Tibial artery (tissue), 4 donors: ENCODE results near the gene EDRF1.
A peak's percentile ranks its signal among the peaks of the same experiment; 100 is the strongest.

Experiments
- DNase-seq, 2 donors: peaks; one replicate each; pipeline ENCODE4 v3.0.0-alpha.2; 2019
- H3K27ac ChIP-seq, 2 donors: fragments of 200-600 bp; sonication (generic) in 1 of 2; 1 replicate in 1 of 2; 2 replicates in 1 of 2; pipeline ENCODE4 v1.5.1; 2018 to 2019; ENCODE audit warnings: mild to moderate bottlenecking in 1 of 2
- H3K27me3 ChIP-seq, 2 donors: fragments of 200-600 bp; sonication (generic) in 1 of 2; one replicate each; pipeline versions ENCODE4 v1.5.1 to v1.6.0; 2016 to 2019
- H3K36me3 ChIP-seq, 3 donors: fragments of 200-600 bp; sonication (generic) in 2 of 3; one replicate each; pipeline ENCODE4 v1.5.1; 2016 to 2019; ENCODE audit warnings: mild to moderate bottlenecking in 2 of 3
- H3K4me1 ChIP-seq, 4 donors: fragments of 200-600 bp; sonication (generic) in 2 of 4; 1 replicate in 3 of 4; 2 replicates in 1 of 4; pipeline ENCODE4 v1.5.1; 2016 to 2019
- H3K4me3 ChIP-seq, 2 donors: fragments of 200-600 bp; sonication (generic) in 1 of 2; 1 replicate in 1 of 2; 2 replicates in 1 of 2; pipeline ENCODE4 v1.5.1; 2018 to 2019; ENCODE audit warnings: mild to moderate bottlenecking in 2 of 2
- H3K9me3 ChIP-seq, 3 donors: fragments of 200-600 bp; sonication (generic) in 1 of 3; one replicate each; pipeline ENCODE4 v1.5.1; 2016 to 2019
- intact Hi-C: fragments of 100-400 bp; cut with DNase I; formaldehyde crosslinking; loops from one replicate; pipeline ENCODE4 v1.15.0; 2023; ENCODE audit warnings: low total_unique reads
- TF ChIP-seq, protein P1 (sequence below), 2 experiments: fragments of 200-600 bp in 1 of 2; fragments of 450-650 bp in 1 of 2; IDR thresholded peaks; one replicate each; pipeline ENCODE4 v1.5.1; 2017 to 2019; ENCODE audit warnings: antibody characterized with exemption in 2 of 2, mild to moderate bottlenecking in 1 of 2, moderate library complexity in 1 of 2

The EDRF1 gene

GRCh38 chr10:125719173-125720001 lies at the start of gene EDRF1:
Gene EDRF1 (plus strand): TSS chr10:125719709. CDS start chr10:125719808, 99 bp downstream.
- H3K36me3 ChIP-seq, result peaks cover 23 to 33% (median 30%) of the 10 kb centered on the region in 3 donors
- peak; percentile 98 to 100 for DNase-seq
- peaks cover 0 to 18% (median 14%) of the 10 kb centered on the region in 4 donors for H3K4me1 ChIP-seq
- no peaks in the 10 kb centered on the region for H3K27me3 ChIP-seq
- H3K27ac ChIP-seq, result peak within 1 kb of the TSS; percentile 90 to 91
- TF ChIP-seq, protein P1, sequence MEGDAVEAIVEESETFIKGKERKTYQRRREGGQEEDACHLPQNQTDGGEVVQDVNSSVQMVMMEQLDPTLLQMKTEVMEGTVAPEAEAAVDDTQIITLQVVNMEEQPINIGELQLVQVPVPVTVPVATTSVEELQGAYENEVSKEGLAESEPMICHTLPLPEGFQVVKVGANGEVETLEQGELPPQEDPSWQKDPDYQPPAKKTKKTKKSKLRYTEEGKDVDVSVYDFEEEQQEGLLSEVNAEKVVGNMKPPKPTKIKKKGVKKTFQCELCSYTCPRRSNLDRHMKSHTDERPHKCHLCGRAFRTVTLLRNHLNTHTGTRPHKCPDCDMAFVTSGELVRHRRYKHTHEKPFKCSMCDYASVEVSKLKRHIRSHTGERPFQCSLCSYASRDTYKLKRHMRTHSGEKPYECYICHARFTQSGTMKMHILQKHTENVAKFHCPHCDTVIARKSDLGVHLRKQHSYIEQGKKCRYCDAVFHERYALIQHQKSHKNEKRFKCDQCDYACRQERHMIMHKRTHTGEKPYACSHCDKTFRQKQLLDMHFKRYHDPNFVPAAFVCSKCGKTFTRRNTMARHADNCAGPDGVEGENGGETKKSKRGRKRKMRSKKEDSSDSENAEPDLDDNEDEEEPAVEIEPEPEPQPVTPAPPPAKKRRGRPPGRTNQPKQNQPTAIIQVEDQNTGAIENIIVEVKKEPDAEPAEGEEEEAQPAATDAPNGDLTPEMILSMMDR (IDR thresholded peaks at IDR 0.05), result no peak
- no peaks in the 10 kb centered on the region for H3K9me3 ChIP-seq
- intact Hi-C loops, result loop anchor here (5.0 to 10.0 kb wide), 3 partner anchors 105 to 725 kb away; partner anchors contain the start of genes BCCIP and UROS
- peak within 1 kb of the TSS; percentile 89 to 100 for H3K4me3 ChIP-seq

GRCh38 chr10:125672884-125673283 lies 46.6 kb upstream of the EDRF1 start:
- H3K4me3 ChIP-seq, result no peak overlapping the region
- DNase-seq, result no peak
- H3K27ac ChIP-seq, result no peak overlapping the region
- no peaks in the 10 kb centered on the region for H3K4me1 ChIP-seq
- H3K36me3 ChIP-seq, result no peaks in the 10 kb centered on the region
- no peaks in the 10 kb centered on the region for H3K27me3 ChIP-seq
- intact Hi-C loops, result no loop called here
- TF ChIP-seq, protein P1 (IDR thresholded peaks at IDR 0.05), result no peak
- H3K9me3 ChIP-seq, result peaks cover 0 to 12% (median 4%) of the 10 kb centered on the region in 3 donors

DNA sequence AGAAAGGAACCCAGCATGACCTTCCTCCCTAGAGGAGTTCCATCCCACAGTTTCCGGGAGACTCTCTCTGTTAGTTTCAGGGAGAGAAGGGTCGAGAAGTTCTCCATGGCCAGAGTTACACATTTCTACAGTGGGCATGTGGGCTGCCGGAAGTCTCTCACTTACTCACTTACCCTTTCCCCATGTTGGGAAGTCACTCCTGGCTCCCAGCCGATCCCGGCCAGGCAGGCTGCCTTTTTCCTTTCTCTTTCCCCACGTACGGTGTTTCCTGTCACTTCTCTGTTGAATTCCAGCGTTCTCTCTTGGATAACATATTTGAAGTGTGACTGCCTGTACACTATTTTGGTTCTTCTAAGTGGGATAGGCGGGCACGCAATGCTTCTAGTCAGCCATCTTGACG lies 40.1 kb upstream of the EDRF1 start:
- intact Hi-C loops, result no loop called here
- Histone ChIP-seq H3K27me3 (peaks cover 0 to 6% of the 10 kb centered on the region in 2 donors), H3K4me1 (no peaks in the 10 kb centered on the region), H3K36me3 (no peaks in the 10 kb centered on the region), H3K4me3 (no peak overlapping the region), H3K9me3 (peaks cover 0 to 16% (median 4%) of the 10 kb centered on the region in 3 donors), H3K27ac (no peak overlapping the region)
- TF ChIP-seq, protein P1 (IDR thresholded peaks at IDR 0.05), result no peak
- DNase-seq, result no peak

DNA sequence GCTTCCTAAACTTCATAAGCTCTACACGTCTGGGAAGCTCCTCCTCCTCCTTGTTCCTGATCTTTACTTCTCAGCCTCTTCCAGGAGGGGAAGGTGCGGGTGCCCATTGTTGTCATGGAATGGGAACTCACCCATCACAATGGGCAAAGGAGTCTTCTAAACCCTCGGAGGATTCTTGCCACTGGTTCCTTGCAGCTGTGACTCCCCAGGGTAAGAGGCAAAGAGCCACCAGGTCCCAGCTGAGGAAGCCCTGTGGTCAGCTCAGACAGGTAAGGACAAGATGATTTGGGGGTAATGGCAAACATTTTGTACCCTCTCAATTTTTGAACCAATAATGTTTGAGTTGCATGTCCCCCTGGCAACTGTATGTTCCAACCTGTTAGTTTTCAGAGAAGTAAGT lies 36.4 kb upstream of the EDRF1 start, which contains the start of gene TEX36:
TSS of gene TEX36 (minus strand) at position 101 of the 400 bp plus-strand sequence. CDS start 174 bp downstream, outside the sequence.
- no peaks in the 10 kb centered on the region for H3K36me3 ChIP-seq
- H3K9me3 ChIP-seq, result peaks cover 0 to 3% (median 0%) of the 10 kb centered on the region in 3 donors
- H3K4me3 ChIP-seq, result no peak within 1 kb of the TSS
- DNase-seq, result no peak
- H3K27ac ChIP-seq, result no peak within 1 kb of the TSS
- peaks cover 0 to 18% of the 10 kb centered on the region in 2 donors for H3K27me3 ChIP-seq
- TF ChIP-seq, protein P1 (IDR thresholded peaks at IDR 0.05), result no peak
- H3K4me1 ChIP-seq, result no peaks in the 10 kb centered on the region
- intact Hi-C loops, result no loop called here

DNA sequence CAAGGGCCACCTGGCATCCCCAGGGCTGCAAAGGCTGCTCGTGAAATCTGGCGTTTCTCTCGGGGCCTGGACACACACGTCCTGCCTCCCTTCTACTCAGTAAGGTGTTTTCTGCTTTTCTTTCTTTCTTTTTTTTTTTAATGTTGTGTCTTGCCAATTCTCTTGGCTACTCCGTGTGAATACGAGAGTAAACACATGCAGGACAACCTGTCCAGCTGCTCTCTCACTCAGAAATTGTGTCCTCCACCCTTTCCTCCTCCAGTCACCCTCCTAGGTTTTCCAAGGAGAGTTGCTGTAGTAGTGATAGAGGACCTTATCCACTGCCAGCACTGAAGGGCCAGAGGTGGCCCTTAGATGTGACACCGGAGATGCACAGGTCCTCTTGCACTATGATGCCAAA lies 35.7 kb upstream of the EDRF1 start:
- no peak overlapping the region for H3K27ac ChIP-seq
- no peak for DNase-seq
- intact Hi-C loops, result no loop called here
- no peaks in the 10 kb centered on the region for H3K4me1 ChIP-seq
- H3K36me3 ChIP-seq, result no peaks in the 10 kb centered on the region
- peaks cover 0 to 18% of the 10 kb centered on the region in 2 donors for H3K27me3 ChIP-seq
- H3K4me3 ChIP-seq, result no peak overlapping the region
- H3K9me3 ChIP-seq, result no peaks in the 10 kb centered on the region
- TF ChIP-seq, protein P1 (IDR thresholded peaks at IDR 0.05), result no peak
